ENCODE measurements around the gene UBQLN3. TPM values are rescaled to one million over a fixed set of nuclear protein-coding genes. Genes with fewer than 3 reads are reported as not detected.

UBQLN3 gene
- total RNA-seq, 4 donors from 2014 or later, result 0.84 to 4.9 (median 2.1) TPM

DNA sequence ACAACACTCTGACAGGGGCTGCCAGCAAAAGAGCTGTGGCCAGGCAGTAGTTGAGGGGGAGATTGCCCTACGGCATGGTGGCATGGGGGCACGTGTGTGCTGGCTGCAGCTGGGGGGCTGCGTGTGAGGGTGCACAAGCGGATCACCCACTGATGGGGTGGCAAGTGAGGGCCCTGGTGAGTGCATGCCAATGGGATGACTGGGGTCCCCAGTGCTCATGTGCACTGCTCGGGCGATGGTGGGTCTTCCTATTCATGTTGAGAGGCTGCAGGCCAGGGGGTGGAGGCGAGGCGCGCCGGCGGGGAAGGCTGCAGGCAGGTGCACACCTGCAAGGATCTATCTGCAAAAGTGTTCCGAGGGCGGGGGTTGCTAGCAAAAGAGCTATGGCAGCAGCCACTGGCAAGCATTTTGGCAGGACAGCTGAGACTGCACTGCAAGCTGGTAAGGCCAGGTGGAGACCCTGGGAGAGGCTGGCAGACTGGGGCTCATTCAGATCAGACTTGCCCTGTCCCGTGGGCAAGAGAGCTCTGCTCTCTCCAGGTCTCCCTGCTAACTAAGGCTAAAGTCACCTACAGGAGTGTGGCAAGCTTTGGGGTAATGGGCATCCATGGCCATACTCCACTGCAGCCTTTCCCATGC is 48.7 kb downstream of the UBQLN3 start:
- no peaks in the 10 kb centered on the region for H3K27me3 ChIP-seq
- H3K36me3 ChIP-seq, result no peaks in the 10 kb centered on the region
- H3K9me3 ChIP-seq, result no peaks in the 10 kb centered on the region
- WGBS, 2 donors, result 89% methylated on average over 13 to 14 of the region's 14 CpGs
- no peaks in the 10 kb centered on the region for H3K4me1 ChIP-seq
- no peak overlapping the region for H3K27ac ChIP-seq
- no peak for DNase-seq (ENCODE audit: low spot score in 2 of 2)
- H3K4me3 ChIP-seq, result no peak overlapping the region
- TF ChIP-seq, protein P1, sequence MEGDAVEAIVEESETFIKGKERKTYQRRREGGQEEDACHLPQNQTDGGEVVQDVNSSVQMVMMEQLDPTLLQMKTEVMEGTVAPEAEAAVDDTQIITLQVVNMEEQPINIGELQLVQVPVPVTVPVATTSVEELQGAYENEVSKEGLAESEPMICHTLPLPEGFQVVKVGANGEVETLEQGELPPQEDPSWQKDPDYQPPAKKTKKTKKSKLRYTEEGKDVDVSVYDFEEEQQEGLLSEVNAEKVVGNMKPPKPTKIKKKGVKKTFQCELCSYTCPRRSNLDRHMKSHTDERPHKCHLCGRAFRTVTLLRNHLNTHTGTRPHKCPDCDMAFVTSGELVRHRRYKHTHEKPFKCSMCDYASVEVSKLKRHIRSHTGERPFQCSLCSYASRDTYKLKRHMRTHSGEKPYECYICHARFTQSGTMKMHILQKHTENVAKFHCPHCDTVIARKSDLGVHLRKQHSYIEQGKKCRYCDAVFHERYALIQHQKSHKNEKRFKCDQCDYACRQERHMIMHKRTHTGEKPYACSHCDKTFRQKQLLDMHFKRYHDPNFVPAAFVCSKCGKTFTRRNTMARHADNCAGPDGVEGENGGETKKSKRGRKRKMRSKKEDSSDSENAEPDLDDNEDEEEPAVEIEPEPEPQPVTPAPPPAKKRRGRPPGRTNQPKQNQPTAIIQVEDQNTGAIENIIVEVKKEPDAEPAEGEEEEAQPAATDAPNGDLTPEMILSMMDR (IDR thresholded peaks at IDR 0.05), result no peak
- TF ChIP-seq EP300 (IDR thresholded peaks at IDR 0.05) (no peak), POLR2A (IDR thresholded peaks at IDR 0.05) (no peak)

Other genes starting within 250 kb of the UBQLN3 start
- not detected for gene HBE1, start 240.0 kb downstream of the UBQLN3 start, total RNA-seq
- gene OR51B4, start 208.0 kb downstream of the UBQLN3 start, total RNA-seq, result 1 to 10 TPM in 1 of 4 donors, under 1 TPM in 2, not detected in 1; 0.42 to 1.5 (median 0.98) TPM
- gene OR51B2, start 185.7 kb downstream of the UBQLN3 start, total RNA-seq, result under 1 TPM in 1 of 4 donors, not detected in 3; 0.63 TPM
- gene OR51B5, start 166.4 kb downstream of the UBQLN3 start, total RNA-seq, result 1 to 10 TPM in 3 of 4 donors, not detected in 1; 1.3 to 2.9 (median 2.0) TPM
- gene OR51B6, start 158.4 kb downstream of the UBQLN3 start, total RNA-seq, result not detected
- gene OR51M1, start 126.1 kb downstream of the UBQLN3 start, total RNA-seq, result not detected
- gene OR51Q1, start 87.8 kb downstream of the UBQLN3 start, total RNA-seq, result not detected
- gene OR51I1, start 68.4 kb downstream of the UBQLN3 start, total RNA-seq, result 1 to 10 TPM in 1 of 4 donors, not detected in 3; 3.9 TPM
- not detected for gene OR51I2, start 60.6 kb downstream of the UBQLN3 start, total RNA-seq
- gene OR52D1, start 21.3 kb downstream of the UBQLN3 start, total RNA-seq, result not detected
- 1 to 10 TPM; 1.2 to 3.7 (median 2.1) TPM for gene UBQLNL, start 6.7 kb upstream of the UBQLN3 start, total RNA-seq
- gene OR52H1, start 38.6 kb upstream of the UBQLN3 start, total RNA-seq, result 1 to 10 TPM in 2 of 4 donors, under 1 TPM in 1, not detected in 1; 0.84 to 7.5 (median 1.3) TPM
- not detected for gene OR52B6, start 70.9 kb upstream of the UBQLN3 start, total RNA-seq
- 1 to 10 TPM; 1.2 to 5.9 (median 2.5) TPM for gene TRIM6, start 86.7 kb upstream of the UBQLN3 start, total RNA-seq
- gene TRIM34, start 115.0 kb upstream of the UBQLN3 start, total RNA-seq, result 1 to 10 TPM; 2.2 to 6.1 (median 3.1) TPM
- 10 to 100 TPM; 16.9 to 38.7 (median 26.1) TPM for gene TRIM5, start 175.1 kb upstream of the UBQLN3 start, total RNA-seq
- gene TRIM22, start 179.8 kb upstream of the UBQLN3 start, total RNA-seq, result 100 to 1,000 TPM in 2 of 4 donors, 10 to 100 TPM in 2; 78.3 to 131 (median 100) TPM
- gene OR56B1, start 226.5 kb upstream of the UBQLN3 start, total RNA-seq, result under 1 TPM in 2 of 4 donors, not detected in 2; 0.20 to 0.63 TPM
- under 1 TPM in 2 of 4 donors, not detected in 2; 0.44 to 0.98 TPM for gene OR52N4, start 244.3 kb upstream of the UBQLN3 start, total RNA-seq